ENCODE data around the gene MEIS2.

Gene MEIS2

DNA sequence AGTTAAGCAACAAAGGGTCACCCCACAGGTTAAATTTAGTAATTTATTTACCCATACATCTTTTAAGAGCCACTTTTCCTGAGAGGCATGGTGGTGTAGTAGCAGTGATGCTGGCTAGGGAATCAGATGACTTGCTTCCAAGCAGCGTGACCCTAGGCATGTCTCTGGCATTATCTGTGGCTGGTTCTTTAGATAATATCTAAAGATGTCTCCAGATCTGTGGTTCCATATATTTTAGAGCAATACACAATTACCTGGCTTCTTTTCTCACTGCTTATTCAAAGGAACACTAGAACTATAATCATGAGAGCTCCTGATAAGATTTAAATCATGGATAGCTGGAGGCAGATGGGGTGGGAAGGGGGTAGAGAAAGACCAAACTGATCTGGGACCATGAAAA lies 21.1 kb upstream of the MEIS2 start:
- in situ Hi-C loops (cut with HindIII; ENCODE audit: low pct_ligation_motif_present, low pct_unique_long_range_greater_than_20kb, low sequenced_read_pairs): no loop called here
- no peak for DNase-seq

GRCh38 chr15:37117030-37117429 lies 16.7 kb upstream of the MEIS2 start:
- in situ Hi-C loops (cut with HindIII; ENCODE audit: low pct_ligation_motif_present, low pct_unique_long_range_greater_than_20kb, low sequenced_read_pairs): no loop called here
- DNase-seq: no peak

DNA sequence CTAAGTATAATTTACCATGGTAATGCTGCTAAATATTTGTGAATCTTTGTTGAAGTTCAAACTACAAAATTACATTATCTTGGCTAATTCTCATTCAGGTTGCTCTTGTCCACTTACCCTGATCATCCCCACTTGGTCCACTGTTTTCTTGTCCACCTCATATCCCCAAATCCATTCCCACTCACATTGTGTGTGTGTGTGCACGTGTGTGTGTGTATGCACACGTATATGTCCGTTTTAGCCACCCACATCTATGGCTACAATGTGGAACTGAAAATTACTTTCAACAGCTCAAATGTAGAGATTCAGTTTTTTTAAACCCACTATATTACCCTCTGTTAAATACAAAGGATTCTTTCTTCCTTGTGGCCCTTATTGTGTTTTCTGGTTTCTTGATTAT lies 15.2 kb upstream of the MEIS2 start:
- in situ Hi-C loops (cut with HindIII; ENCODE audit: low pct_ligation_motif_present, low pct_unique_long_range_greater_than_20kb, low sequenced_read_pairs): no loop called here
- DNase-seq: no peak

- no peak for DNase-seq
- in situ Hi-C loops (cut with HindIII; ENCODE audit: low pct_ligation_motif_present, low pct_unique_long_range_greater_than_20kb, low sequenced_read_pairs): no loop called here
Measured at GRCh38 chr15:37112971-37113670, 12.8 kb upstream of the MEIS2 start.

GRCh38 chr15:37112171-37112570 lies 11.8 kb upstream of the MEIS2 start:
- DNase-seq: no peak
- in situ Hi-C loops (cut with HindIII; ENCODE audit: low pct_ligation_motif_present, low pct_unique_long_range_greater_than_20kb, low sequenced_read_pairs): no loop called here

DNA sequence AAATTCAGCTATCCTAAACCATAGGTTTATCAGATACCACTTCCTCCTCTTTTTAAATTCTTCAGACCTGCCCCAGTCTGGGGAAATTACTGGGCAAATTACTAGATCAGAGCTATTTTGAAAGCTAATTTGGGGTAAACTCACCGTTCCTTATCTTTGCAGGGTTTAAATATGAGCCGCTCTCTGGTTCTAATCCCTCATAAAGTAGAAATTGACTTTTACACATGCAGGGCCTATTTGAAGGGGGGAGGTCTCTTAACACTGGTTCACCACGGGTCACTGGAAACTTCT lies 11.0 kb upstream of the MEIS2 start:
- no peak for DNase-seq
- in situ Hi-C loops (cut with HindIII; ENCODE audit: low pct_ligation_motif_present, low pct_unique_long_range_greater_than_20kb, low sequenced_read_pairs): no loop called here

- in situ Hi-C loops (cut with HindIII; ENCODE audit: low pct_ligation_motif_present, low pct_unique_long_range_greater_than_20kb, low sequenced_read_pairs): no loop called here
- DNase-seq: no peak
Measured at GRCh38 chr15:37109872-37110572, 9.7 kb upstream of the MEIS2 start.

- in situ Hi-C loops (cut with HindIII; ENCODE audit: low pct_ligation_motif_present, low pct_unique_long_range_greater_than_20kb, low sequenced_read_pairs): no loop called here
Measured at GRCh38 chr15:37109168-37109871, 9.0 kb upstream of the MEIS2 start.

DNA sequence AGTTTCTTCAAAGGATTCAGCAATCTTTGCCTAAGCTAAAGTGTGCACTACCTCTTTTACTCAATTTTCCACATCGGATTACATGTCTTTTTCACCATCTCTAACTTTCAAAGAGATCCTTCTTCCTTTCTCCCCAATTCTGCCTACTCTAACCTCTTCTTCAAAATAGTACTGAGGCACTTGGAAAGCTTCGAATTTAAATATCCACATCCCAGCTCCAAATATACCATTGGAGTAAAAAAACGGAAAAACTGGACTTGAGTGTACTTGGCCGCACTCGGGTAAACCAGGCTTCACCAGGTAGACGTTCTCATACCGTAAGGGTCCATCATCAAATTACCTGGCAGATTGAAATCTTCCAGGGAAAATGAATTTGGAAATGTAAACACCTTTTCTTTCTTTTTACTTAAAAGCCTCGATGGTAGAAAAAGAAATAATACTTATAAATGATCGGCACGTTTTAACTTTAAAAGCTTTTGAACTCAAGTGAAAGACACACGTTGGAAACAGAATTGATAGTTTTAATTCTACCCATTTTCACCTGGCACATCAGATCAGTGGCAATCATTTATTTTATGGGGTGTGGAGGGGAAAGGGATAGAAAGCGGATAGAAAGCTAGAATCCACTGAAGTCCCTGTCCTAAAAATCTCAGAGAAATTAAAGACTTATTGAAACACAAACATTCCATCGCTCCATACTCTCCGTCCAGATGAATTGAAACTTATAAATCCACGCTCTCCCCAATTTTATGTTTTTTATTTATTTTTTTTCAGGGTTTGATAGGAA lies 8.2 kb upstream of the MEIS2 start:
- no peak for DNase-seq
- in situ Hi-C loops (cut with HindIII; ENCODE audit: low pct_ligation_motif_present, low pct_unique_long_range_greater_than_20kb, low sequenced_read_pairs): no loop called here

More at GRCh38 chr15:37109168-37109871, 9.0 kb upstream of the MEIS2 start:
- no peak for DNase-seq

DNA sequence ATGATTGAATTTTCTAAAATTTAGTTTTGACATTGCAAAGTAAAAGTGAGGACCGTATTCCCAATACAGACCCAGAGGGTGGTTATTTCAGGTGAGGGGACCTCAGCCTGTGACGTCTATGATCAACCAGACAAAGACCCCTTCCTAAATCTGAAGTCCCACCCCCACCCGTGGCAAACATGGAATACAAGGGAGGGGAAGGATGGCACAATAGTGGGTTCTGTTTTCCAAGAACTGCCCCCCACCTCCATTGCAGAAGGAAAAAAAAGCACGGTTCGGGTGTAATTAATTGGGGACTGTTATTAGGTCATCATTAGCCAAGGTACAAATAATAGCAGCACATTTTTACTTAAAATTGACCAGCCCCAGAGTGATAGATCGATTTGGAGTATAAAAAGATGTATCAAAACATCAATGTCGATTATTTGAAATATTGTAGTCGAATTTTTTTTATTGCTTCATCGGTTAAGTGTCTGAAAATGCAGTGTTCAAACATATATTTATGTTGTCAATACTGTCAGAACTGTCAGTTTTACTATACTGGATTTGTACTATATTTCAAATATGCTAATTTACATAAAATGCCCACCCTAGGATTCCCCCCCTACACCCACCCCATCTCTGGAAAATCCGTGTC lies 7.5 kb upstream of the MEIS2 start:
- in situ Hi-C loops (cut with HindIII; ENCODE audit: low pct_ligation_motif_present, low pct_unique_long_range_greater_than_20kb, low sequenced_read_pairs): no loop called here
- DNase-seq: no peak

GRCh38 chr15:37107071-37107743 lies 6.9 kb upstream of the MEIS2 start:
- in situ Hi-C loops (cut with HindIII; ENCODE audit: low pct_ligation_motif_present, low pct_unique_long_range_greater_than_20kb, low sequenced_read_pairs): no loop called here
- no peak for DNase-seq

DNA sequence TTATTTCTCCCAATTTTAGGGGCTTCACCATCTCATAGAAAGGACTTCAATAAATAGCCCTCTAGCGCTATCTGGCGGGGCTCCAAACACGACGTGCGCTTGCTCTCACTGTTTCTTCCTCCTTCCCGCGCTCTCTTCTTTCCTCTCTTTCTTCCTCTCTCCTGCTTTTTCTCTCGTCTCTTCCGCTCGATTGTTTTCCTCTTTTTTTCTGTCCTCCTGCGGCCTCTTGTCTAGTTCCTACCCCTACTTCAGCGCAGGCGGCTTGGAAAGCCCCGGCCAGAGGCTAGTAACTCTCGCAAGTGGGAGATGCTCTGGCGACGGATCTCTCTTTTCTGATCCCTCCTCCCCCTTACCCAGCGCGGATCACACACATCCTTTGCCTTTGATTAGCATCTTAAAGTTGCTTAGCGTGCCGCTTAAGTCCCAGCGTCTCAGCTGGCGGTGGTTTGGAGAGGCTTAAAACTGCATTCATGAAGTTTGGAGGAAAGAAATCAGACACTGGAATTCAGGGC lies 6.2 kb upstream of the MEIS2 start:
- DNase-seq: peak; percentile 47
- in situ Hi-C loops (cut with HindIII; ENCODE audit: low pct_ligation_motif_present, low pct_unique_long_range_greater_than_20kb, low sequenced_read_pairs): no loop called here

GRCh38 chr15:37105889-37106288 lies 5.5 kb upstream of the MEIS2 start:
- DNase-seq: no peak
- in situ Hi-C loops (cut with HindIII; ENCODE audit: low pct_ligation_motif_present, low pct_unique_long_range_greater_than_20kb, low sequenced_read_pairs): no loop called here

DNA sequence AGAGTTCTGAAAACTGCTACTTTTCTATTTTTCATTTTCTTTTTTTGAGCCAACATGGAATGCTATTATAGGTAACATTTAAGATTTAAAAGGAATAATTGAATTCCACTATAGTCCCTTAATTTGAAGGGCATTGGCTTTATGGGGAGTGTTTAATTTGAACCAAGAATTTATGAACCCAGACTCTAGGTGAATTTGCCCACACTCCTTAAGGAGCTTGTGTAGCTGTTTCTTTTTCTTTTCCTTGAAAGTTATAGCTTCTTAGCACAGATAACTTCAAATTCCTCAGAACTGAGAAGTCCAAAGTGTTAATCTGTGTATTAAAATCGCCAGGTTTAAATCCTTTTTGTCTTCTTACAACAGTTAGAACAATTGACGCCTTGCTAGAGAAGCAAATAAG lies 4.7 kb upstream of the MEIS2 start:
- no peak for DNase-seq
- in situ Hi-C loops (cut with HindIII; ENCODE audit: low pct_ligation_motif_present, low pct_unique_long_range_greater_than_20kb, low sequenced_read_pairs): no loop called here

- in situ Hi-C loops (cut with HindIII; ENCODE audit: low pct_ligation_motif_present, low pct_unique_long_range_greater_than_20kb, low sequenced_read_pairs): no loop called here
- no peak for DNase-seq
Measured at GRCh38 chr15:37104424-37104981, 4.2 kb upstream of the MEIS2 start.

DNA sequence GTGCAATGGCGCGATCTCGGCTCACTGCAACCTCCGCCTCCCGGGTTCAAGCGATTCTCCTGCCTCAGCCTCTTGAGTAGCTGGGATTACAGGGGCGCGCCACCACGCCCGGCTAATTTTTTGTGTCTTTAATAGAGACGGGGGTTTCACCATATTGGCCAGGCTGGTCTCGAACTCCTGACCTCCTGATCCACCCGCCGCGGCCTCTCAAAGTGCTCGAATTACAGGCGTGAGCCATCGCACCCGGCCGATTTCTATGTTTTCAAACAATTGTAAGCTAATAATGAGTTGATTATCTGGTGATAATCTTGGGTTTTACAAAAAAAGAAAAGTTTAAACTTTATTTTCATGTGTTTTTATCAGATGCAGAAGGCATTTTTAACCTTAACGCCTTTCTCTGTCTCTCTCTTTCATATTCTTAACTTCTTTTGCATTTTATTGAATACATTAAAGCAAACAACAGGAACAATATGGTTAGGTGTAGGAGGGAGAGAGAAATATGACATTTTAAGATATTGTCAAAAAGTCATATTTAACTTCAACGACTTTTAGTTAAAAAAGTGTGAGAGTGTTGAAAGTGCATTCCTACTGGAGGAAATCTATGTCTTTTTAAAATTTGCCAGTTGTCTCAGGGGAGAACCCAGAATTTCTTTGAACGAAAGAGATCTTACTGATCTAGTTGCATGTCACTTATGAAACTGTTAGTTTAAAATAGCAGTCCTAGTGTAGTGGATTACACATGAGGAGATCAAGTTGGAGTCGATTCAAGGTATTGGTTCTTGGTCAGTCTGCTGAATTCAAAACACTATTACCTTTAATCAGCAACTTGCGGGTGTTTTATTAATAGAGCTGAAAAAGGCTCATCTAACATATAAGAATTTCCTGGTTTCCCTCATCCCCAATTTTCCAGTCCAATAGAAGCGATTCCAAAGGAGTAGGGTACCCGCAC lies 3.4 kb upstream of the MEIS2 start:
- in situ Hi-C loops (cut with HindIII; ENCODE audit: low pct_ligation_motif_present, low pct_unique_long_range_greater_than_20kb, low sequenced_read_pairs): no loop called here
- no peak for DNase-seq

DNA sequence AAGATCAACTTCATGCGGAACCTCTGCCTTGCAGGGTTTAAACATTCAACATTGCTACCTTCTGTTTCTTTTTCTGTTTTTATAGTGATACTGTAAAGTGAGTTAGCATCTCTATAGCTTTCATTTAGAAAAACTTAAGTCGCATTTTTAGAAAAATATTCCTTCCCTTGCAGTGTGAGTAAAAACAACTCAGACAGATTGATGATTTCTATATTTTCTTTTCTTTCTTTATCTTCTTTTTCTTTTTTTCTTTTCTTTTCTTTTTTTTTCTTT lies 2.8 kb upstream of the MEIS2 start:
- in situ Hi-C loops (cut with HindIII; ENCODE audit: low pct_ligation_motif_present, low pct_unique_long_range_greater_than_20kb, low sequenced_read_pairs): no loop called here
- DNase-seq: no peak

Data from ACHN (cell line).